ENCODE measurements around the gene IL1R1.

DNA sequence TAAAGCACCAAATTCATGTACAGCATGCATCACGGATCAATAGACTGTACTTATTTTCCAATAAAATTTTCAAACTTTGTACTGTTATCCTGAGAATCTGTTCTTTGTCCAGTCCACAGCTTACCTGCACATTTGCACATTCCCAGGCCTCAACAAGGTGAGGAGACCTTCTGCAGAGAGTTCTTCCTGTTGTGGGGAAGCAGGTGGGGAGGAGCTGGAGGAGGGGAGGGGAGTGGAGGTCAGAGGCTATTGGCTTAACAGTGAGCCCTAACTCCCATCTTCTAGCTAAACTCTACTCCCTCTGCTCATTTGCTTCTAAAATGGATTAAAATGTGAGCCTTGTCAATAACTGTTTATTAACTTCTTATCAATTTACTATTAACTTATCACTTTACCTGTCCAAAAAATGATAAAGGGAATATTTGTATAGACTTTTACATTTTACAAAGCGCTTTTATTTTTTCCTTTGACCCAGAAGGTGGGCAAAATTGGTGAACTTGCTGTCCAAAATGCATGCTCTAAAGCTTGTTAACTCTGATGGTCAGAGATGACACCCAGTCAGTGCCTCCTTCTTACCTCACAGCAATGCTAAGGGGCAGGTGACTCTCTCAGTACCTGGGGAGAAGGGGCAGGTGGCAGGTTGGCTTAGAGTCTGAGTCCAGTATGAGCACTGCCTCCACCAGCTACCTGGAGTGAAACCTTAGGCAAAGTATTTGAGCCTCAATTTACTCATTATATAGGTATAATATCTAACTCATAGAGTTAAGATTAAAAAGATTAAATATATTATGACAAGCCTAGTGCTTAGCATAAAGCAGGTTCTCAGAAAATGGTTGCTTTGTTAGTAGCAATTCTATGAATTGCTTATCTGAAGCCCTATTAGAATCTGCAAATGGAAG lies 37.5 kb downstream of the IL1R1 start:
- TF ChIP-seq, protein P1, sequence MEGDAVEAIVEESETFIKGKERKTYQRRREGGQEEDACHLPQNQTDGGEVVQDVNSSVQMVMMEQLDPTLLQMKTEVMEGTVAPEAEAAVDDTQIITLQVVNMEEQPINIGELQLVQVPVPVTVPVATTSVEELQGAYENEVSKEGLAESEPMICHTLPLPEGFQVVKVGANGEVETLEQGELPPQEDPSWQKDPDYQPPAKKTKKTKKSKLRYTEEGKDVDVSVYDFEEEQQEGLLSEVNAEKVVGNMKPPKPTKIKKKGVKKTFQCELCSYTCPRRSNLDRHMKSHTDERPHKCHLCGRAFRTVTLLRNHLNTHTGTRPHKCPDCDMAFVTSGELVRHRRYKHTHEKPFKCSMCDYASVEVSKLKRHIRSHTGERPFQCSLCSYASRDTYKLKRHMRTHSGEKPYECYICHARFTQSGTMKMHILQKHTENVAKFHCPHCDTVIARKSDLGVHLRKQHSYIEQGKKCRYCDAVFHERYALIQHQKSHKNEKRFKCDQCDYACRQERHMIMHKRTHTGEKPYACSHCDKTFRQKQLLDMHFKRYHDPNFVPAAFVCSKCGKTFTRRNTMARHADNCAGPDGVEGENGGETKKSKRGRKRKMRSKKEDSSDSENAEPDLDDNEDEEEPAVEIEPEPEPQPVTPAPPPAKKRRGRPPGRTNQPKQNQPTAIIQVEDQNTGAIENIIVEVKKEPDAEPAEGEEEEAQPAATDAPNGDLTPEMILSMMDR (IDR thresholded peaks at IDR 0.05 in 8 of 11, conservative IDR thresholded peaks at IDR 0.05 in 3 of 11), result no peak
- no peak for TF ChIP-seq POLR2A (IDR thresholded peaks at IDR 0.05)
- TF ChIP-seq POLR2AphosphoS5 (IDR thresholded peaks at IDR 0.05), result no peak

Measured in spleen (tissue), 7 donors.